ENCODE results near the gene STK24.

Gene STK24

GRCh38 chr13:98396071-98396710 lies 180.7 kb downstream of the STK24 start:
- ATAC-seq = peak; percentile 42; the same call in 2 of the 3 replicates
- TF ChIP-seq SNAI2 (CRISPR knock-in tag; IDR thresholded peaks at IDR 0.05) = no peak
- no peak for TF ChIP-seq PATZ1 (CRISPR knock-in tag; IDR thresholded peaks at IDR 0.05; ENCODE audit: borderline replicate concordance)
- no peak for TF ChIP-seq ISL1 (CRISPR knock-in tag; IDR thresholded peaks at IDR 0.05)
- TF ChIP-seq PPARA (CRISPR knock-in tag; IDR thresholded peaks at IDR 0.05; ENCODE audit: borderline replicate concordance) = no peak
- no peak for TF ChIP-seq CSDC2 (CRISPR knock-in tag; IDR thresholded peaks at IDR 0.05)
- TF ChIP-seq ARNTL (CRISPR knock-in tag; IDR thresholded peaks at IDR 0.05; ENCODE audit: borderline replicate concordance, low read depth) = no peak
- no peak for TF ChIP-seq ZNF8 (CRISPR knock-in tag; IDR thresholded peaks at IDR 0.05)
- TF ChIP-seq CREB5 (CRISPR knock-in tag; IDR thresholded peaks at IDR 0.05; ENCODE audit: low read depth) = no peak
- no peak for TF ChIP-seq BACH2 (CRISPR knock-in tag; IDR thresholded peaks at IDR 0.05; ENCODE audit: borderline replicate concordance)
- TF ChIP-seq CSRNP3 (CRISPR knock-in tag; IDR thresholded peaks at IDR 0.05) = no peak
- TF ChIP-seq TCF4 (CRISPR knock-in tag; IDR thresholded peaks at IDR 0.05; ENCODE audit: borderline replicate concordance) = no peak
- TF ChIP-seq ZNF70 (CRISPR knock-in tag; IDR thresholded peaks at IDR 0.05) = no peak
- no peak for TF ChIP-seq TOX (CRISPR knock-in tag; IDR thresholded peaks at IDR 0.05; ENCODE audit: borderline replicate concordance)
- no peak for TF ChIP-seq ZNF565 (CRISPR knock-in tag; conservative IDR thresholded peaks at IDR 0.05; ENCODE audit: low read depth)
- TF ChIP-seq ZC3H10 (CRISPR knock-in tag; IDR thresholded peaks at IDR 0.05) = no peak
- no peak for TF ChIP-seq ESRRG (CRISPR knock-in tag; IDR thresholded peaks at IDR 0.05)
